C4-2B (cell line): ENCODE results near the gene CCDC40.

Source experiments
- H3K27ac ChIP-seq: fragments of 450-650 bp; 2 replicates; pipeline ENCODE4 v1.5.1; 2017
- ZFX ChIP-seq: fragments of 450-650 bp; IDR thresholded peaks from 2 replicates; pipeline ENCODE4 v1.6.1; 2017
- TF ChIP-seq, protein P1 (sequence below): fragments of 450-650 bp; conservative IDR thresholded peaks from 2 replicates; pipeline ENCODE4 v1.5.1; 2017; ENCODE audit warnings: mild to moderate bottlenecking

Gene CCDC40

DNA sequence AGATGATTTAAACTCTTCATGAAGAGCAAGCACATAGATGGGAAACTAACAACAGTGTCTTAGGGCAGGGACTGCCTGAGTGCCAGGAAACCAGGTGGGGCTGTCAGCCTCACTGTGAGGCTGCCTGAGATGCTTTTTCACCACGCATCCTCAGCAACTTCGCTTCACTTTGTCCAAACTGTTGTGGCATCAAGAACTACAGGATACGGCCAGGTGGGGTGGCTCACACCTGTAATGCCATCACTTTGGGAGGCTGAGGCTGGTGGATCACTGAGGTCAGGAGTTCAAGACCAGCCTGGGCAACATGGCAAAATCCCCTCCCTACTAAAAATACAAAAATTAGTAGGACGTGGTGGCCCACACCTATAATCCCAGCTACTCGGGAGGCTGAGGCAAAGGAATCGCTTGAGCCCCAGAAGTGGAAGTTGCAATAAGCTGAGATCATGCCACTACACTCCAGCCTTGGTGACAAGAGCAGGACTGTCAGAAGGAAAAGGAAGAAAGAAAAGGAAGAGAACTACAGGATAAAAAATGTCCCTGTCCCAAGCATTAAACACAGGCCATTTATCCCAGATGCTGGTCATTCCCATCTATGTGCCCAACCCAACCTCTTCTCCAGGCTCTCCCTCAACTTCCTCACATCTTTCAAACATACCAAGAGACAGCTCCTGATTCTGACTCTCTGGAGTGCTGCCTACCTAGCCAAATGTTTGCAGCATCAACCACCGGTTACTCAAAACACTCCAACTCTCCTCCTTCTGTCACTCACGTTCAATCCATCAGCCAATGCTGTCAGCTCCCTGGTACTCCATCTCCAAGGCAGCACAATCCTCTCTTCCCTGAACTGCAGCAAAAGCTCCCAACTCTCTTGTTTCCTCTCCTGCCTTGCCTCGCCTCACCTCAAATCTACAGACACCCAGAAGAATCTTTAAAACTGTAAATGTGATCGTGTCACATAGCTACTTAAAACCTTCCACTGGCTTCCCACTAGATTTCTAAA, 108.9 kb downstream of the CCDC40 start:
- peak overlapping the region; percentile 90 for H3K27ac ChIP-seq
- TF ChIP-seq ZFX, result no peak
- TF ChIP-seq, protein P1, sequence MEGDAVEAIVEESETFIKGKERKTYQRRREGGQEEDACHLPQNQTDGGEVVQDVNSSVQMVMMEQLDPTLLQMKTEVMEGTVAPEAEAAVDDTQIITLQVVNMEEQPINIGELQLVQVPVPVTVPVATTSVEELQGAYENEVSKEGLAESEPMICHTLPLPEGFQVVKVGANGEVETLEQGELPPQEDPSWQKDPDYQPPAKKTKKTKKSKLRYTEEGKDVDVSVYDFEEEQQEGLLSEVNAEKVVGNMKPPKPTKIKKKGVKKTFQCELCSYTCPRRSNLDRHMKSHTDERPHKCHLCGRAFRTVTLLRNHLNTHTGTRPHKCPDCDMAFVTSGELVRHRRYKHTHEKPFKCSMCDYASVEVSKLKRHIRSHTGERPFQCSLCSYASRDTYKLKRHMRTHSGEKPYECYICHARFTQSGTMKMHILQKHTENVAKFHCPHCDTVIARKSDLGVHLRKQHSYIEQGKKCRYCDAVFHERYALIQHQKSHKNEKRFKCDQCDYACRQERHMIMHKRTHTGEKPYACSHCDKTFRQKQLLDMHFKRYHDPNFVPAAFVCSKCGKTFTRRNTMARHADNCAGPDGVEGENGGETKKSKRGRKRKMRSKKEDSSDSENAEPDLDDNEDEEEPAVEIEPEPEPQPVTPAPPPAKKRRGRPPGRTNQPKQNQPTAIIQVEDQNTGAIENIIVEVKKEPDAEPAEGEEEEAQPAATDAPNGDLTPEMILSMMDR, result no peak

DNA sequence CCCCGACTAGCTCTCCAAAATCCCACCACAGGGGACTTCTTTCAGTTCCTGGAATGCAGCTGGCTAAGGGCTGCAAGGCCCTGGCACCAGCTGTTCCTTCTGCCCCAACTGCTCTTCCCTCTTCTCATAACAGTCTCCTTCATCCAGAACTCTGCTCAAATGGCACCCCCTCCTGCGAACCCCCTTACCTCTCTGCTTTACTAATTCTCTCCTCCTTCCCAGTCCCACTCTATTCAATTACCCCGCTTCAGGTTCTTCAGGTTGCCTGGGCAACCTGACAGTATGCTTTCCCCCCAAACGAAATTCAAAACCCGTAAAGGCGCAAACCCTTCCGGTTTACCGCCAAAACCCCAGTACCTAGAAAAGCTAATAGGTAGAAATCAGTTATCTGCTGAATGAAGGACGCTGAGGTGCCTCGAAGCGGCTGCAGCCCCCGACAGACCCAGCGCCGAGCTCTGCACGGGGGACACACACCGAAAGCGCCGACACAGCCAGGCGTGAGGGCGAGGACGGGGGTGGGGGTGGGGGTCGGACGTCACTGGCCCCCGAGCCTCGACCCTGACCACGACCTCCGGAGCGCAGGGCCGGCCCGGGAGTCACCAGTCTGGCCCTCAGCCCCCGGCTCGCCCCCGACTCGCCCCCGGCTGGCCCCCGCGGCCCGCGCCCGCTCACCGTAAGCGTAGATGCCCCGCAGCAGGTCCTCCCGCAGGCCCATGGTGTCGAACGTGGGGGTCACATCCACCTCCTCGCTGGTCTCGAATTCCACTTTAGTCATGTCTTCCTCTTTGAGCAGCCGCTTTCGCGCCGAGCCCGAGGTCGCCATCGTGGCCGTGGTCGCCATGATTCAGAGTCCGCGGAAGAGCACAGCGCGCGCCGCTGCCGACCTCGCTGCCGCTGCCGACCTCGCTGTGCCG, 109.9 kb downstream of the CCDC40 start:
- peak overlapping the region; percentile 90 for H3K27ac ChIP-seq
- TF ChIP-seq ZFX, result no peak
- TF ChIP-seq, protein P1, result no peak

DNA sequence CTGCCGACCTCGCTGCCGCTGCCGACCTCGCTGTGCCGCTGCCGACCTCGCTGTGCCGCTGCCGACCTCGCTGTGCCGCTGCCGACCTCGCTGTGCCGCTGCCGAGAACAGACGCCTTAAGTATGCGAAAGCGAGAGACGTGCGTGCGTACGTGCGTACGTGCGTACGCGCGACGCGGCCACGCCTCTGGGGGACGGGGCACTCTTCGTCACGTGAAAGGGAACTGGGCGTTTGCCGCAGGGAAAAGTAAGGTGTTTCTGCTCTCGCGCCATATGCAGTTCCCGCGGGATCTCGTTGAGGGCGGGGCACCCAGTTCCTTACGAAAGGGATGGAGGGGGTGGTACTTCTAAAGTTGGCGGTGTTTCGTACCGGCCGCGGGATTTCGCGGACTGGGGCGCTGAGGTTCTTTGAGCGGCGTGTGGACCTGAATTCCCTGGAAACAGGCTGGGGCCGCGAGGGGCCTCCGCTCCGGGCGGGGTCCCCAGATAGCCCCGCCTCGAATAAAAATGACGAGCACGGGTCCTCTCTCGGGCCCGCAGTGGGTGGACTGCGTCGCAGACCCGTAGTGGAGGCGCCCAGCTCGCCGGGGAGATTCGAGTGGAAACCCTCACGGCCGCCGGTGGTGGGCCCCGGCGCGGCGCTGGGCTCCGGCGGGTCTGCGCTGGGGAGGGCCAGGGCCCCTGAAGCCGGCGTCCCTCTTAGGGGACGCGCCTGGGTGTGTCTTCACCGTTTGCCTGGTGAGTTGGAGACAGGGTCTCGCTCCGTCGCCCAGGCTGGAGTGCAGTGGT, 110.8 kb downstream of the CCDC40 start, which contains the start of gene EIF4A3:
TSS of gene EIF4A3 (minus strand) at position 94 of the 788 bp plus-strand sequence. CDS start 167 bp downstream, outside the sequence.
- peak within 1 kb of the TSS; percentile 90 for H3K27ac ChIP-seq
- TF ChIP-seq, protein P1, result no peak
- TF ChIP-seq ZFX, result peak; percentile 64
